GM19025 (cell line): ENCODE results near the gene ADIPOR2.
"Not testable (repeated sequence)": the region's sequence is repeated elsewhere in the genome, so short reads cannot be mapped to it uniquely, and the experiment has no call there.

Experiments used
- ATAC-seq: cut with Tn5 transposase; IDR thresholded peaks from one replicate; pipeline ENCODE4 v1.9.1; 2021; ENCODE audit warnings: mild to moderate bottlenecking, low read depth, moderate library complexity; ENCODE audit not compliant: unreplicated experiment

The ADIPOR2 gene

GRCh38 chr12:1702713-1703112, 11.8 kb downstream of the ADIPOR2 start:
- ATAC-seq: no peak

GRCh38 chr12:1703771-1704722, 13.2 kb downstream of the ADIPOR2 start:
- no peak for ATAC-seq

GRCh38 chr12:1705774-1706631, 15.1 kb downstream of the ADIPOR2 start:
- no peak for ATAC-seq

- no peak for ATAC-seq
Measured at GRCh38 chr12:1706632-1706980, 15.7 kb downstream of the ADIPOR2 start.

- no peak for ATAC-seq
Measured at GRCh38 chr12:1707051-1707450, 16.2 kb downstream of the ADIPOR2 start.

GRCh38 chr12:1709968-1710367, 19.1 kb downstream of the ADIPOR2 start:
- not testable (repeated sequence) for ATAC-seq

GRCh38 chr12:1710870-1711269, 20.0 kb downstream of the ADIPOR2 start:
- not testable (repeated sequence) for ATAC-seq

GRCh38 chr12:1711536-1712211, 20.8 kb downstream of the ADIPOR2 start:
- ATAC-seq: not testable (repeated sequence)

GRCh38 chr12:1712305-1712704, 21.4 kb downstream of the ADIPOR2 start:
- ATAC-seq: not testable (repeated sequence)

GRCh38 chr12:1712852-1713251, 22.0 kb downstream of the ADIPOR2 start:
- not testable (repeated sequence) for ATAC-seq

- ATAC-seq: not testable (repeated sequence)
Measured at GRCh38 chr12:1713783-1714348, 23.0 kb downstream of the ADIPOR2 start.

- ATAC-seq: not testable (repeated sequence)
Measured at GRCh38 chr12:1715459-1715858, 24.6 kb downstream of the ADIPOR2 start.

- no peak for ATAC-seq
Measured at GRCh38 chr12:1716215-1716862, 25.5 kb downstream of the ADIPOR2 start.

- no peak for ATAC-seq
Measured at GRCh38 chr12:1716911-1717310, 26.0 kb downstream of the ADIPOR2 start.

GRCh38 chr12:1719139-1719538, 28.3 kb downstream of the ADIPOR2 start:
- ATAC-seq: no peak

- no peak for ATAC-seq
Measured at GRCh38 chr12:1720494-1720893, 29.6 kb downstream of the ADIPOR2 start.

GRCh38 chr12:1723721-1724120, 32.9 kb downstream of the ADIPOR2 start:
- no peak for ATAC-seq

- ATAC-seq: no peak
Measured at GRCh38 chr12:1724250-1724649, 33.4 kb downstream of the ADIPOR2 start.

GRCh38 chr12:1726753-1727152, 35.9 kb downstream of the ADIPOR2 start:
- ATAC-seq: no peak

GRCh38 chr12:1728824-1729223, 38.0 kb downstream of the ADIPOR2 start:
- no peak for ATAC-seq
